HK-2 (cell line): ENCODE measurements around the gene DCDC1.

Experiments
- DNase-seq: peaks from one replicate; pipeline ENCODE4 v3.0.0-alpha.2; 2018; ENCODE audit not compliant: unreplicated experiment

The DCDC1 gene, protein sequence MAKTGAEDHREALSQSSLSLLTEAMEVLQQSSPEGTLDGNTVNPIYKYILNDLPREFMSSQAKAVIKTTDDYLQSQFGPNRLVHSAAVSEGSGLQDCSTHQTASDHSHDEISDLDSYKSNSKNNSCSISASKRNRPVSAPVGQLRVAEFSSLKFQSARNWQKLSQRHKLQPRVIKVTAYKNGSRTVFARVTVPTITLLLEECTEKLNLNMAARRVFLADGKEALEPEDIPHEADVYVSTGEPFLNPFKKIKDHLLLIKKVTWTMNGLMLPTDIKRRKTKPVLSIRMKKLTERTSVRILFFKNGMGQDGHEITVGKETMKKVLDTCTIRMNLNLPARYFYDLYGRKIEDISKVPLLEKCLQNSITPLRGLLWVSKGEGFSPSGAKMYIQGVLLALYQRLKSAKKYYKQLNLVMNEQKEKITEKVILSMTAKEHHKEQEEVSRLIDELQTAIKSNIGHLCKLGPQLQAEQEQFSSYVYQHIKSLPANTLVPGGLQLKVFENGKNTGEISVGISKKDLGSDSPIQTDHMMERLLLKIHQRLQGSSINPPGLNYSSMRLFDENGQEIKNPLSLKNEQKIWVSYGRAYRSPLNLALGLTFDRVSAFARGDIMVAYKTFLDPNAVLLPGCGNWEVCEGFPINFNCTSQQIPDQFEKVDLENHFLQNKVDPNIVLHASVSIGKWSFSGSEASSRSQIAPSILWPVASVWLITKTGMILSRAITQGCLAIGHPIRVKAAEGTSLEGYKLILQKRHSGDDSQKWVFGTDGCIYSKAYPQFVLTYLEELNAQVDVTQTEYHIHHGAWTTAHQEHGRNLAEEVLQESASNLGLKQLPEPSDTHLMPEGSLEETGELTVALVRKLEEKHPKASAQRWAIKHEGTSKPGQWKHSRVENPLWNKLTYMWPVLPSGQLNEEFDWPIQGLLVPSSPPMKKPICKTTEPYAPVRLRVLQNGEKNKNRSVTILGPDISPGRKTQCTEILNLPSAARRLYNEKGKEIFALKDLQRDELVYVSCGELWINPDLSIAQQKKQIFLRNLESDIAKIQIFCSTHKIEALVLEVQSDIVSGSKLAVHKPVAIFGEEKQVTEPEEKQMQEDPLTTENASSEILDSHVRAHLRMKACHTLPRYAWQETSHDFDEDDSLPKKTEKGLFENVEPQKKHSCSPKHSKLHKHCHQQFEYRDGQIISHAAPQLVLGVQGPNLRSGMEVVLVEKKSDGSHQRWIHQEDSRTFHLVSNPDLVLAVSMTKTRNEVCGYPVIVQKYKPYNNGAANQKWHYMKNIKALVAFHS (N-terminal part only)

DNA sequence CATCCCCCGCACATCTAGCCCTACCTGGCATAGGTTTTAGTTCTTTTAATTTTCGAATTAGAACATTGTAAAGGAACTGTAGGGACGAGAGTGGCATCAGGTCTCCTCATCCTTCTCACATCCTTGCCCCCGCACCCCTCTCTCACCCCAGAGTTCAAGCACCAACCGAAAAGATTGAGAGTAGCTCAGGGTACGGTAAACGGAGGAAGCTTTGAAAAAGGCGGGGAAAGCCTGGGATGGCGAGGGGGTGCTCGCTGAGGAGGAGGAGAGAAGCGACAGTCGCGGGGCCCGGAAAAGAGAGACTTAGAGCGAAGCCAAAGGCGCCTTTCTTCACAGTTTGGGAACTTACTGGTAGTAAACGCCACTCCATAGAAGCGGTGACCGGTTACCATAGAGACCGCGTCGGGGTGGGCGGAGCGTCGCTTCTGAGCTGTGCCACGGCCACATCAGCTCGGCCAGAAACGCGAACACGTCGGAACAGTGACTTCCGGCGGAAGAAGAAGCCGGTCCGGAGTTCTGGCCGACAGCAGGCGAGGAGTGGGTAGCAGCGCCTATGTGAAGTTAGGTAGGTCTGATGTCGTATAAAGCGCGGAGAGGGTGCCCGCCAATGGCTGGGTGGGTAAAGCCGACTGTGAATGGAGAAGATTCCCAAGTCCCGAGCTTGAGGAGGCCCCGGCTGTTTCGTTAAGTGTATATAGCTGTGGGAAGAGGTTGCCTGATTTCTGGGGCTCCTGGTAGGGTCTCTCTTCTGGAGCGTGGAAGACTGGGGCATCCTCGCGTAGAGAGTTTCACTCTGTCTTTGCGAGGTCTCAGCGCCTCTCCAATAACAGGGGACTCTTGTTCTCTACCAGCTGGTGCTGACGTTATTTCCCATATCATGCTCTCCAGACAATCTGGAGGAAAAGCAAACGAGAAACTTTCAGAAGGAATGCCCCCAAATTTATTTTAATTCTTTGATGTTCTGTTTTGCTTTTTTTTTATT is at the start of gene DCDC1, which contains the start of gene DNAJC24:
DCDC1 (minus strand) TSS at position 392 of the 982 bp plus-strand sequence. CDS start 41,459 bp downstream, outside the sequence.
DNAJC24 (plus strand) TSS at position 513 of the 982 bp plus-strand sequence. CDS start 889 bp downstream, outside the sequence.
- DNase-seq, result peak; percentile 83

DNA sequence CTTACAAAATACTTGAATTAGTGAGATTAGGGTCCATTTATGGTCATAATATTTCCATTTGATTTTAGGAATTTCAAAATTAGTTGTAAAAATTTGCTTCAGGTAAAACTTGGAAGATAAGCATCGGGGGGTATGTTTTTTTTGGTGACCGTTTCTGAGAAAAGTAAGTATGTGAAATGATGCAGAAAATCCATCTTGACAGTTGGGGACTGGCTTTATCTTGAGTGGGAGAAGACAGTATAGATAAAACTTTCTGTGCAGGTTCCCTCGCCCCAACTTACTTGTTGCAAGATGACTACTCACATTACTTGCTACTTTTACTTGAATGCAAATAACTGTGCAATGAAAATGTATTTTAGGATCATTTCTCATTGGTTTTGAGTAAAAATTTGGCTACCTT is 49.6 kb upstream of the DCDC1 start:
- DNase-seq, result no peak

DNA sequence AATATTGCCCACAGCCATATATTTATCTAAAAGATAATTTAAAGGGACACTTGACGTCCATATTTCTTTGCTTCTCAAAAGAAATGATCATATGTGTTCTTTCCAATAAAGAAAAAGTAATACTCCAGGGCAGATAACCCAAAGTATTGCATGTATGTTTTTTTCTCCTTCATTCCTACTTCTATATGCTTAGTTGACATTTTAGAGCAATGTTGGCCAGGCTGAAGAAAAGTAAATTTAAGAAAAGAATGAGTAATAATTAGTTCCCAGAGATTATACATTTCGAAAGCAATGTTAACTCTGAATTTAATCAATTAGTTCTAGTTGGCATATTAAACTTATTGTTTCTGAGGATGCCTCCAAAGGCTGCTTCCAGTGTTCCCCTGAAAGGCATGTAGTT is 48.3 kb upstream of the DCDC1 start:
- DNase-seq, result no peak

DNA sequence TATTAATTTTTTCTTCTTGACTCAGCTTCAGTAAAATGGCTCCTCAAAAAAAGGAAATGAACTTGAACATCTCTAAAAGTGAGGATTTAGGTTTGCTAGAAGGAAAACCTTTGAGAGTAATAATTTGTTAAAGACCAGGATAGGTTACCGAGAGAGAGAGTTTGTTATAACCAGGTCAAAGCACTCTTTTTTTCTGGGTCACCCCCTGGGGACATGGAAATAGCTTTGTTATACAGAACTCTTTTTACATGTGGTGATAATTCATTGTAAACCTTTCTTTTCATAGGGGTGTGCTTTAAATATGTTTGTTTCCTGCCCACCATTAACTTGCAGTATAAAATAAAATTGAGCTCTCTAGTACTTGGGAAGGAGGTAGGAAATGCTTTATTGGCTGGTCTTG is 47.8 kb upstream of the DCDC1 start:
- no peak for DNase-seq

DNA sequence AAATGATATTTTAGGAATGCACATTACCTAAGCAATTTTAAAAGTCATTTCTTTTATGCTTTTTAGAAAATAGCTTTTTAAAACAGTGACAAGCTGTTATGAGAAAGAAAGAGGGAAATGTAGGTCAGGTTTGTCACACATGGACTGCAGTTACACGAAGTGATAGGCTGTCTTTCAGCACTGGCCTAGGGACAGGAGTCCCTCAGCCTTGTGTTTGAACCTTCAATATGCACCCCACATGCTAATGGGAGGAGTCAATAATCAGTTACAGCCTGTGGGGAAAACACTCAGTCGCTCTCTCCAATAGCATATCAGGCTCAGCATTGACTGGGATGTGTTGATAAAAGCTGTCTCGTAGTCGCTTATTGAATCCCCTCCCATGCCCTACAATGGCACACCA is 45.9 kb upstream of the DCDC1 start:
- DNase-seq, result no peak

DNA sequence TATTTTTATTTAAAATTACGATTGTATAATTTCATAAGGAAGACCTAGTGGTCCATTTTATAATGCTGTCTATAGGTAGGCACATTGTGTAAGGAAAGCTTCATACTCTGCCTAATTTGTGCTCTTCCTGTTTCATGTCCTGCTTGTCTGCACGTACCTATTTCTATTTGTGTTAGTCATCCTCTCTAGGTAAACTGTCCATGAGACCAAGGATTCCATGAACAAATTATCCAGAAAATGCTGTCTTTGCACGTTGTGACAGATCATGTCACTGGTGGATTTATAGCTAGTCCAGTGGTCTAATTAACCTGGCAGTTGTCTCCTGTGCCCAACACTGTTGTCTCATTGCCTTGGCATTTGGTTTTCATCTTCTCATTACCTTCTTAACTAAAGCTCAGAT is 44.8 kb upstream of the DCDC1 start:
- no peak for DNase-seq

DNA sequence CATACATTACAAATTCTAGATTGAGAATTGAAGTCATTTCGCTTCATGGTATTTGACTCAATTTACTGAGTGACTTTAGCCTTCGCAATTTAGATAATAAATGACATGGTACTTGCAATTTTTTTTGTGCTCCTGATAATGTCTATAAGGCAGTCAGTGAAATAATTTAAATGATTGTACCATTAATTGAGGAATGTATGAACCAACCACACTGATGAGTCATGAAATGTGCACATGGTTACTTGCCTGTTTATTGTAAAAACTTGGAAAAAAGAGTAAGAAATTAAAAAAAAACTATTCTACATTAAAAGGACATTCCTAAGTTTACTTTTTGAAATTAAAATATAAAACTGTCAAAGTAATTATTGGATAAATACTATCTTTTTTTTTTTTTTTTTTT is 43.4 kb upstream of the DCDC1 start:
- no peak for DNase-seq

DNA sequence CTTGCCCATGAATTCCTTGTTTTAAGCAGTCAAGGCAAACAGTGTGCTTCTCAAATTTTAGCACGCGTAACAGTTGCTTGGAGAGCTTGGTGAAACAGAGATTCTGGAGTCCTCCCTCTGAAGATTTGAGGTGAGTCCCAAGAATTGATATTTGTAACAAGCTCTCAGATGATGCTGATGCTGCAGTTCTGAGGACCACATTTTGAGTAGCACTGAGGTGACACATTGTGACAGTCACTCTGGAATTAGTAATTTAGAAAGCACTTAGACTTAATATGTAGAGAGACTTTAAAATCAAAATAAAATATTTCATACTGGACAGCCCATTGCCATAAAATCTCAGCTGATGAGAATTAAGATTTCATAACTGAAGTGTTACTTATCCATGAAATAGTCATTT is 38.7 kb upstream of the DCDC1 start:
- DNase-seq, result no peak

DNA sequence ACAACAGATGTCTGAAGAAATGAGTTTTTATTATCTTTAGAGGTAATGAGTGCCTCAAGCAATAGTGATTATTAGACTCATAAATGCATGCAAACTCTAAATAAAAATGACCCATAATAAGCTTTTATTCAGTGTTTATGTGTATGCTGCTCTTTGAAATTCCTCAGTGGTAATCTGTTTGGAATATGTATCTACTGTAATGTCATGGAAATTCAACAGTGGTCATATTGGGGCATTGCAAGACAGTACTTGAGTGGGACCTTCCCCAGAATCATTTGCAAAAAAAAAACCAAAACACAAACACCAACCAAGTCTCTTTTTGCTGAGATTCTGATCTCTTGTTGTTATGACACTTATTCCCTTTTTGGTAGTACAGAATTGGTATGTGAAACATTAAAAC is 35.1 kb upstream of the DCDC1 start:
- DNase-seq, result no peak

DNA sequence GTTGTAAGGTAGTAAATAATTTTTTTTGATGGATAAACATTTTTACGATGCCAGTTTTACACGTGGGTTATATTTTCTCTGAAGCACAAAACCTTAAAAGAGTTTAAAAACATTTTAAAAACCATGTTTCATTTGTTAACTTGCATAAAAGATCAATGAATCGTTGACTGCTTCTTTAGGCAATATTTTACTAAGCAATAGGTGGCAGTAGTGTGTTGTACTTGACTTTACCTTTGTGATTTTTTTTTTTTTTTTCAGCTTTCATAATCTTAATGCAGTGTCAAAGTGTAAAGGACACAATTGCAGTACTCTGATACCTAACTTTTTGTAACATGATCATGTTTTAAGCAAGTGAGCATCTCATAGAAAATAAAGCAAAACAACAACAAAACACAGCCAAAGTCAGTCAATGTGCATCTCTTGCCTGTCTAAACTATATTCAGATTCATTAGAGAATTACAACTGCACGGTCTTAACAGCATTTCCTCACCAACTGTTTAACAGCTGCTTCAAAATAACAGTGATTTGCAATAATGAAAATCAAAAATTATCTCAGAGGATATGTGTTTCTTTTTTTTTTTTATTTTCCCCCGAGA is 27.8 kb upstream of the DCDC1 start:
- DNase-seq, result no peak

DNA sequence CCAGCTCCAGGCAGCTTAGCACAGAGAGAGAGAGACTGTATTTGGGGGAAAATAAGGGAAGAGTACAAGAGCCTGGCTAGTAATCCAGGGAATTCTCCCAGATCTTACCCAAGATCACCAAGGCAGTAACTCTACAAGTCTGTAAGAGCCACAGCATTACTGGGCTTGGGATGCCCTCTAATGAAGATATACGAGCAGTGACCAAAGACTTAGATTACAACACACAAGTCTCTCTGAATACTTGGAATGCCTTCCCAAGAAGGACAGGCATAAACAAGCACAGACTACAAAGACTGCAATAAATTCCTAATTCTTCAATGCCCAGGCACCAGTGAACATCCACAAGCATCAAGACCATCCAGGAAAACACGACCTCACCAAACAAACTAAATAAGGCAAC is 17.8 kb upstream of the DCDC1 start:
- DNase-seq, result no peak

DNA sequence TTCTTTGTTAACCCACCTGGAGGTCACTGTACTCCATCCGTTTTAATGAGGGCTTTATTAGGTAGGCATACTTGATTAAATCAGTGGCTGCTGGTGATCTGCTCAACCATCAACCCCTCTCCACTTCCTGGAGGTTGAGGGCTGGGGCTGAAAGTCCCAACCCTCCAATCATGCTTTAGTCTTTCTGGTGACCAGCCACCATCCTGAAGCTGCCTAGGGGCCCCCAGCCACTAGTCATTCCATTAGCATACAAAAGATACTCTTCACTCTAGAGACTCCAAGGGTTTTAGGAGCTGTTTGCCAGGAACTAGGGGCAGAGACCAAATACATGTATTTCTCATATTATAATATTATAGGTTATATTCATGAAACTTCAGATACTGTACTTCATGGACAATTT is 13.6 kb upstream of the DCDC1 start:
- no peak for DNase-seq

DNA sequence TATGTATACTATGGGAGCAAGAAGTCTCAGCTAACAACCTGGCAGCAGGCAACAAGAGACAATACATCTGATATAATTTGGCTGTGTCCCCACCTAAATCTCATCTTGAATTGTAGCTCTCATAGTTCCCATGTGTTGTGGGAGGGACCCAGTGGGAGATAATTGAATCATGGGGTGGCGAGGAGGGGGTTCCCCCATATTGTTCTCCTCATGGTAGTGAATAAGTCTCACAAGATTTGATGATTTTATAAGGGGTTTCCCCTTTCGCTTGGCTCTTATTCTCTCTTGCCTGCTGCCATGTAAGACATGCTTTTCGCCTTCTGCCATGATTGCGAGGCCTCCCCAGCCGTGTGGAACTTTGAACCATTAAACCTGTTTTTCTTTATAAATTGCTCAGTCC is 6.3 kb upstream of the DCDC1 start:
- DNase-seq, result no peak

DNA sequence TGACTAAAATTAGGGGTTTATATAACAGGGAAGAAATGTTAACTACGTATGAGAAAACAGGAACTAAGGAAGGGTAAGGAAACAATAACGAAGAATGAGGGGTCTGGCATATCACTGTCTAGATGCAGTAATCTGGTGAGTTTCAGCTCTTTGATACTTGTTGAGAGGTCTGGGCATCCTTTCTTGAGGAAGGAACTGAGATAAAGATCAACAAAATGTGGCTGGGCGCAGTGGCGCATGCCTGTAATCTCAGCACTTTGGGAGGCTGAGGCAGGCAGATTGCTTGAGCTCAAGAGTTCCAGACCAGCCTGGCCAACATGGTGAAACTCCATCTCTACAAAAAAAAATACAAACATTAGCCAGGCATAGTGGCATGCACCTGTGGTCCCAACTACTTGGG is 2.7 kb downstream of the DCDC1 start:
- no peak for DNase-seq

DNA sequence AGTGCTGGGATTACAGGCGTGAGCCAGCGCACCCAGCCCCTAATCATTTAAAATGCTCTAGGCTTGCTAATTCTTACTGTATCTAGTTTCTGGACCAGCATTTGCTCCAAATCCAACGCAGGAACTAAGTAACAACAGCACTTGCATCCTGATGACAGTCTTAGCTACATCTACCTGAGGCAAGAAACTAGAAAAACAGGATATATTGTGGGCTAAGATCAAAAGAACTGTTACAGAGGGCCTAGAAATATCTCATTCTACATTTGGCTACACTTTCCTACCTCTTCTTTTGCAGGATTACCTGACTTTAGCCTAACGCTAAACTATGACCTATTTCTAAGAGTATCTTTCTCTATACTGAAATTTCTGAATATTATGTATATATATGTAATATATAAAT is 7.8 kb downstream of the DCDC1 start:
- no peak for DNase-seq

DNA sequence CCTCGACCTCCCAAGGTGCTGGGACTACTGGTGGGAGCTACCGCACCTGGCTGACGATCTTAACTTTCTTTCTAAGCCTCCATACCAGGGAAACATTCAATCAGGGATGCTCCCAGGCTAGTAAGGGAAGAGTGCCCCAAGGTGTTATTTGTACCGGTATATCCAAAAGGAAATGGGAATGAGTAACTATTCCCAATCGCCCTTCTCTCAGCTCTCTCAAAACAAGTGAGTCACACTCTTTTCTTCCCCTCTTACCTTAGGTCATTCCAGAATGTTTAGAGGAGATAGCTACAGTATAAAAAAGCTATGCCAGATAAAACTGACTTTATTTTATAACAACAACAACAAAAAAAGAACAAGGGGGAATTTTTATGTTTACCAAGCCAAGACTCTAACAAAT is 13.7 kb downstream of the DCDC1 start:
- no peak for DNase-seq

DNA sequence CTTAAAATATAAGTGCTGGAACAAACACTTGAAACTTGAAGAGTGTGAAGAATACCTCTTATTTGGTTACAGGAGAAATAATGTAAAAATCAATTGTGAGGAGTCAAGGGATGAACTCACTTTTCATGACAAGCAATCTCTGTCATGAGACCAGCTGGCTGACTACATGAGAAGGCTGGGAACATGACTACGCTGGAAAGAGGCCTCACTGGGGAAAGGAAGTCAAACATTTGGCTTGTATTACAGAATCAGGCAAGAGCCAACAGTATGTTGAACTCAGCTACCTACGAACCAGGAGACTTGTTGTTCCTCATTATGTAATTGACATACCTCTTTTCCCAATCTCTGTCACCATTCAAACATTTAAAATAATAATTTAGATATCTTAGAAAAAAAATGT is 14.4 kb downstream of the DCDC1 start:
- DNase-seq, result no peak

DNA sequence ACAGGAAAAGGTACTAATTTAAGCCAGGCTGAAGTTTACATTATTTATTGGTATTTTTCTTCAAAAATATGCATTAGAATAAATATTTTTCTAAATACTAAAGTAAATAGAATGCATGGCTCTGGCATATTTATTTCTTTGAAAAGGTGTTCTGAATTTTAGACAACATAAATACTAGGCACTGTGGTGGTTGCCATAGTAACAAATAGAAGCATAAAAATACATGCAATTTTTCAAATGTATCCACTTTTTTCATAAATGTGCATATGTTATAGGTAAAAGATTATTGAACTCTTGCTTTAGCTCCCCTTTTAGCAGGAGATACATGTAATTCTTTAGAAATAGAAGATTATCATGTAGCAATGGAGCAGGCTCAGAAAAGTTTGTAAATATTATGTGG is 18.4 kb downstream of the DCDC1 start:
- DNase-seq, result no peak

DNA sequence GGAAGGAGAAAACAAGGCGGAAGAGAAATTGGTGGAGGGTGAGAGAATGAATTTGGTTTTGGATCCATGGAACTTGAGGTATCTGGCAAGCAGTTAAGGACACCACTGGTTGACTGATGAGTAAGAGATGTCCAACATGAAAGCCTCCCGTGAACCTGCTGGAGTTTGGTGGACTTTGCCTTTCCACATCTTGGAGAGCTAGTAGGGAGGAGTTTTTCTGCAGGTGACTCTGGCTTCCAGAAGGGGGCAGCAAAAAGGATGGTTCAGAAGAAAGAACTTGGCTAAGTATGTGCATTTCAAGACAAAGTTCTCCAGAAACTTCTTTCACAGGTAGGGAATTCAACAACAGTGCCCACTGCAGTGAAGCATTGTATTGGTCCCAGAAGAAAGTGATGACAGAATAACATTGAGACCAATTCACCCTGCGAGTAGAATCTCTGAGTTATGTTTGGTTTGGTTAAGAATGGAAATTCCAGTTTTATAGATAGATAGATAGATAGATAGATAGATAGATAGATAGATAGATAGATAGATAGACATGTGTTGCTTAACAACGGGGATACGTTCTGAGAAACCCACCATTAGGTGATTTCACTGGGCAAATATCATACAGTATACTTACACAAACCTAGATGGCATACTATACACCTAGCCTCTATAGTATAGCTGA is 28.5 kb downstream of the DCDC1 start:
- no peak for DNase-seq

DNA sequence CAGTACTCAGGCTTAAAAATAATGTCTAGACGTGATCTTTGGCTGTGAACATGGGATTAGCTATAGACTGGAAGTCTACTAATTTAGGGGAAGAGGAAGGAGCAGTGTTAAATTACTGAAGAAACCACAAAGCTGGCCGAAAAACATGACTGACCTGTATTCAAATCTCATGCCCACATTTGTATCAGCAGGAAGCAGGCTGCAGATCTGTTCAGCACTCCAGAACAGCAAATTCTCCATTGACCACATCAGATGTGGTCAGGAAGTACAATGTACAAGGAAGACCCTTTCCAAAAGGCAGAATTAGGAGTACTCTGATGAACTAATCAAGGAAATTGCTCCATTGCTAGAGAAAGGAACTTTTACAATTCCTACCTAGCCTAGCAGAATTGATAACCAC is 31.7 kb downstream of the DCDC1 start:
- no peak for DNase-seq
